ENCODE data around the gene TSPEAR. TPM values are rescaled to one million over a fixed set of nuclear protein-coding genes. Genes with fewer than 3 reads are reported as not detected.

The TSPEAR gene
- total RNA-seq, 4 donors from 2014 or later, result under 0.01 to 0.23 TPM; not detected in 2

GRCh38 chr21:44509539-44509938 is 201.8 kb downstream of the TSPEAR start:
- no peak for DNase-seq (ENCODE audit: extremely low spot score)
- no peaks in the 10 kb centered on the region for H3K36me3 ChIP-seq
- TF ChIP-seq POLR2A (IDR thresholded peaks at IDR 0.05; ENCODE audit: low read depth), result no peak
- TF ChIP-seq EP300 (IDR thresholded peaks at IDR 0.05), result no peak
- no peak for TF ChIP-seq POLR2AphosphoS5 (IDR thresholded peaks at IDR 0.05)
- TF ChIP-seq CTCF (IDR thresholded peaks at IDR 0.05), result no peak
- 79% methylated on average over 12 of the region's 12 CpGs for WGBS
- intact Hi-C loops (cut with DNase I), result no loop called here
- H3K4me3 ChIP-seq, result no peak overlapping the region
- H3K27me3 ChIP-seq, result peaks cover 0 to 69% (median 0%) of the 10 kb centered on the region in 4 donors
- H3K27ac ChIP-seq (replicated peaks in 1 of 4), result no peak overlapping the region
- peaks cover 7 to 10% (median 8%) of the 10 kb centered on the region in 4 donors for H3K4me1 ChIP-seq
- no peaks in the 10 kb centered on the region for H3K9me3 ChIP-seq

GRCh38 chr21:44508711-44509445 is 202.5 kb downstream of the TSPEAR start:
- Histone ChIP-seq H3K27ac (replicated peaks in 1 of 4) (no peak overlapping the region), H3K4me1 (peaks cover 7 to 10% (median 8%) of the 10 kb centered on the region in 4 donors), H3K27me3 (peaks cover 0 to 70% (median 0%) of the 10 kb centered on the region in 4 donors), H3K36me3 (no peaks in the 10 kb centered on the region), H3K9me3 (no peaks in the 10 kb centered on the region), H3K4me3 (no peak overlapping the region)
- DNase-seq (ENCODE audit: extremely low spot score), result no peak
- TF ChIP-seq EP300 (IDR thresholded peaks at IDR 0.05) (no peak), POLR2A (IDR thresholded peaks at IDR 0.05; ENCODE audit: low read depth) (no peak), POLR2AphosphoS5 (IDR thresholded peaks at IDR 0.05) (no peak), CTCF (IDR thresholded peaks at IDR 0.05) (no peak)
- intact Hi-C loops (cut with DNase I), result no loop called here
- 82% methylated on average over 18 of the region's 30 CpGs for WGBS

GRCh38 chr21:44508426-44508710 is 203.0 kb downstream of the TSPEAR start:
- 67% methylated on average over 5 of the region's 9 CpGs for WGBS

GRCh38 chr21:44507673-44508425 is 203.5 kb downstream of the TSPEAR start:
- Histone ChIP-seq H3K27me3 (peaks cover 0 to 80% (median 0%) of the 10 kb centered on the region in 4 donors), H3K9me3 (no peaks in the 10 kb centered on the region), H3K27ac (replicated peaks in 1 of 4) (no peak overlapping the region), H3K4me1 (peaks cover 7 to 10% (median 8%) of the 10 kb centered on the region in 4 donors), H3K36me3 (no peaks in the 10 kb centered on the region), H3K4me3 (no peak overlapping the region)
- DNase-seq (ENCODE audit: extremely low spot score), result no peak
- TF ChIP-seq POLR2AphosphoS5 (IDR thresholded peaks at IDR 0.05) (no peak), POLR2A (IDR thresholded peaks at IDR 0.05; ENCODE audit: low read depth) (no peak), EP300 (IDR thresholded peaks at IDR 0.05) (no peak), CTCF (IDR thresholded peaks at IDR 0.05) (no peak)
- WGBS, result 89% methylated on average over 25 of the region's 26 CpGs
- intact Hi-C loops (cut with DNase I), result no loop called here

More at GRCh38 chr21:44508426-44508710, 203.0 kb downstream of the TSPEAR start:
- Histone ChIP-seq H3K4me3 (no peak overlapping the region), H3K36me3 (no peaks in the 10 kb centered on the region), H3K27ac (replicated peaks in 1 of 4) (no peak overlapping the region), H3K4me1 (peaks cover 7 to 10% (median 8%) of the 10 kb centered on the region in 4 donors), H3K27me3 (peaks cover 0 to 75% (median 0%) of the 10 kb centered on the region in 4 donors), H3K9me3 (no peaks in the 10 kb centered on the region)
- no peak for TF ChIP-seq CTCF (IDR thresholded peaks at IDR 0.05)
- no peak for TF ChIP-seq POLR2A (IDR thresholded peaks at IDR 0.05; ENCODE audit: low read depth)
- no peak for TF ChIP-seq POLR2AphosphoS5 (IDR thresholded peaks at IDR 0.05)
- TF ChIP-seq EP300 (IDR thresholded peaks at IDR 0.05), result no peak
- intact Hi-C loops (cut with DNase I), result no loop called here
- DNase-seq (ENCODE audit: extremely low spot score), result no peak
